K562 (cell line): ENCODE data around the gene SGPL1. TPM values are rescaled to one million over a fixed set of nuclear protein-coding genes. Genes with fewer than 3 reads are reported as not detected.

Experiments
- ATAC-seq: fragments of 200-7000 bp; cut with Tn5 transposase; 3 replicates; pipeline ENCODE4 v1.9.1; 2020; ENCODE audit warnings: moderate library complexity
- BruUV-seq: library from RNA; stranded (reverse); fragments of 400-500 nt; replicated peaks from 2 replicates; lab custom pipeline; 2021; lab: Mats Ljungman, UMichigan
- CTCF ChIA-PET: fragments of 300-600 bp; formaldehyde crosslinking; extraction: SDS; loops from one replicate; lab custom pipeline; 2021; ENCODE audit warnings: low intra/inter-chr PET ratio; lab: Yijun Ruan, JAX
- POLR2A ChIA-PET: fragments of 300-600, 350-650 bp; sonication (Branson Sonifier 250); formaldehyde crosslinking; extraction: SDS; loops from one replicate; lab custom pipeline; 2021; ENCODE audit warnings: antibody characterized with exemption, inconsistent platforms; lab: Yijun Ruan, JAX
- DNase-seq, 4 experiments: peaks; one replicate each; pipeline versions ENCODE4 v3.0.0 to v3.0.0-alpha.2; 2011 to 2018; ENCODE audit warnings: low spot score in 3 of 4, mixed read lengths in 3 of 4; ENCODE audit errors: extremely low read depth in 1 of 4
- FAIRE-seq: peaks from 2 replicates; lab custom pipeline; 2011; peaks lifted over from hg19 to GRCh38; lab: Jason Lieb, UNC
- H2AFZ ChIP-seq: 2 replicates; pipeline ENCODE4 v1.6.0; 2011; ENCODE audit warnings: low read depth, low read length, control low read depth, inconsistent platforms
- H3K27ac ChIP-seq: fragments of 200-600 bp; 3 replicates; pipeline ENCODE4 v1.8.0; 2011; ENCODE audit warnings: low read depth, mild to moderate bottlenecking, control low read depth, inconsistent platforms, low read length, moderate library complexity, mixed read lengths; ENCODE audit errors: extremely low read depth
- H3K27me3 ChIP-seq, 2 experiments: fragments of 300-600 bp in 1 of 2; 2 replicates in 1 of 2; 3 replicates in 1 of 2; pipeline versions ENCODE4 v1.6.0 to v1.8.0; 2011; ENCODE audit warnings: inconsistent platforms in 2 of 2, low read length in 2 of 2, mild to moderate bottlenecking in 1 of 2, mixed read lengths in 1 of 2, moderate library complexity in 1 of 2; ENCODE audit not compliant: control insufficient read depth in 2 of 2, insufficient read depth in 2 of 2
- H3K36me3 ChIP-seq: fragments of 300-600 bp; 3 replicates; pipeline ENCODE4 v1.8.0; 2011; ENCODE audit warnings: mild to moderate bottlenecking, low read length, inconsistent platforms; ENCODE audit not compliant: control insufficient read depth, insufficient read depth
- H3K4me1 ChIP-seq, 2 experiments: fragments of 200-600 bp in 1 of 2; replicated peaks in 1 of 2; 2 replicates in 1 of 2; 3 replicates in 1 of 2; pipeline versions ENCODE4 v1.5.1 to v1.8.0; 2011; ENCODE audit warnings: inconsistent platforms in 2 of 2, low read length in 2 of 2, mild to moderate bottlenecking in 1 of 2, mixed read lengths in 1 of 2, moderate library complexity in 1 of 2; ENCODE audit not compliant: control insufficient read depth in 2 of 2, insufficient read depth in 2 of 2
- H3K4me2 ChIP-seq: 2 replicates; pipeline ENCODE4 v1.6.1; 2011; ENCODE audit warnings: low read length, control low read depth, inconsistent platforms, mixed read lengths; ENCODE audit not compliant: insufficient read depth
- H3K4me3 ChIP-seq: fragments of 200-600 bp; sonication (generic), shearing (Covaris generic); 2 replicates; pipeline ENCODE4 v1.5.1; 2016; ENCODE audit warnings: control low read depth, inconsistent platforms
- H3K79me2 ChIP-seq: fragments of 200-600 bp; 3 replicates; pipeline ENCODE4 v1.8.0; 2011; ENCODE audit warnings: low read length, inconsistent platforms; ENCODE audit not compliant: control insufficient read depth, insufficient read depth
- H3K9ac ChIP-seq, 2 experiments: 2 replicates each; pipeline versions ENCODE4 v1.6.0 to v1.6.1; 2011; ENCODE audit warnings: low read depth in 2 of 2, low read length in 2 of 2, control low read depth in 1 of 2, inconsistent platforms in 1 of 2, mild to moderate bottlenecking in 1 of 2, mixed read lengths in 1 of 2; ENCODE audit not compliant: insufficient read depth in 1 of 2
- H3K9me1 ChIP-seq: one replicate; pipeline ENCODE4 v1.6.0; 2011; ENCODE audit warnings: inconsistent platforms, mild to moderate bottlenecking, low read length, moderate library complexity; ENCODE audit not compliant: control insufficient read depth, insufficient read depth
- H3K9me3 ChIP-seq: replicated peaks from 2 replicates; pipeline ENCODE4 v1.5.1; 2011; ENCODE audit warnings: low read depth, low read length, inconsistent platforms; ENCODE audit not compliant: control insufficient read depth, insufficient read depth
- H4K20me1 ChIP-seq: replicated peaks from 2 replicates; pipeline ENCODE4 v1.6.1; 2011; ENCODE audit warnings: low read length, inconsistent platforms, mixed read lengths; ENCODE audit not compliant: control insufficient read depth, insufficient read depth
- ARID1B ChIP-seq: fragments of 450-650 bp; IDR thresholded peaks from 2 replicates; pipeline ENCODE4 v1.6.1; 2016; ENCODE audit warnings: antibody characterized with exemption, mild to moderate bottlenecking, inconsistent platforms
- C11orf30 ChIP-seq: fragments of 450-650 bp; IDR thresholded peaks from 2 replicates; pipeline ENCODE4 v1.6.1; 2016; ENCODE audit warnings: low read depth, mild to moderate bottlenecking
- CTBP1 ChIP-seq: fragments of 450-650 bp; IDR thresholded peaks from 2 replicates; pipeline ENCODE4 v1.6.1; 2016; ENCODE audit warnings: borderline replicate concordance
- CXXC5 ChIP-seq: fragments of 250-450 bp; sonication (Bioruptor Pico); IDR thresholded peaks from 2 replicates; pipeline ENCODE4 v1.8.0; 2022; ENCODE audit warnings: inconsistent platforms, mild to moderate bottlenecking, moderate library complexity
- HMG20B ChIP-seq: fragments of 250-450 bp; sonication (Bioruptor Pico); IDR thresholded peaks from 2 replicates; pipeline ENCODE4 v1.5.0; 2021; ENCODE audit warnings: mild to moderate bottlenecking
- JUNB ChIP-seq: fragments of 450-650 bp; formaldehyde crosslinking; conservative IDR thresholded peaks from 2 replicates; pipeline ENCODE4 v1.4.0; 2020; ENCODE audit warnings: mild to moderate bottlenecking
- MAFG ChIP-seq: fragments of 450-650 bp; conservative IDR thresholded peaks from 2 replicates; pipeline ENCODE4 v1.6.1; 2016; ENCODE audit warnings: missing genetic modification characterization, missing compliant biosample characterization
- MAFK ChIP-seq: IDR thresholded peaks from 2 replicates; pipeline ENCODE4 v1.6.1; 2011; ENCODE audit warnings: low read length, improper control_type of control experiment
- MAX ChIP-seq: sonication (generic); formaldehyde crosslinking; IDR thresholded peaks from 2 replicates; pipeline ENCODE4 v1.9.0; 2022; ENCODE audit warnings: mild to moderate bottlenecking, missing genetic modification reagents
- MAZ ChIP-seq, 2 experiments: fragments of 450-650 bp in 1 of 2; sonication (generic) in 1 of 2; formaldehyde crosslinking; IDR thresholded peaks in 1 of 2; conservative IDR thresholded peaks in 1 of 2; 2 replicates each; pipeline versions ENCODE4 v1.4.0 to v1.5.0; 2020; ENCODE audit warnings: mild to moderate bottlenecking in 1 of 2, missing genetic modification reagents in 1 of 2
- NFE2 ChIP-seq: IDR thresholded peaks from 2 replicates; pipeline ENCODE4 v1.6.1; 2014; ENCODE audit warnings: antibody characterized with exemption, low read depth
- POLR2AphosphoS5 ChIP-seq: IDR thresholded peaks from 2 replicates; pipeline ENCODE4 v1.6.1; 2011; ENCODE audit warnings: mild to moderate bottlenecking, low read depth, low read length, moderate library complexity; ENCODE audit not compliant: control insufficient read depth, insufficient read depth
- SMARCA4 ChIP-seq: fragments of 450-650 bp; IDR thresholded peaks from 2 replicates; pipeline ENCODE4 v1.6.1; 2016
- TARDBP ChIP-seq: fragments of 450-650 bp; IDR thresholded peaks from 2 replicates; pipeline ENCODE4 v1.6.1; 2016
- TSC22D4 ChIP-seq: fragments of 450-650 bp; IDR thresholded peaks from 2 replicates; pipeline ENCODE4 v1.6.1; 2016; ENCODE audit warnings: missing genetic modification characterization, missing biosample characterization, control low read depth
- U2AF1 ChIP-seq: fragments of 200-400 bp; formaldehyde crosslinking; optimal IDR thresholded peaks from 2 replicates; pipeline ENCODE3; 2017; ENCODE audit warnings: mild to moderate bottlenecking, low read depth, low read length, moderate library complexity
- USF1 ChIP-seq: sonication (generic); formaldehyde crosslinking; IDR thresholded peaks from 2 replicates; pipeline ENCODE4 v1.9.0; 2022; ENCODE audit warnings: mild to moderate bottlenecking, missing genetic modification reagents
- ZBTB7A ChIP-seq: IDR thresholded peaks from 2 replicates; pipeline ENCODE4 v1.6.1; 2011; ENCODE audit warnings: low read depth, mild to moderate bottlenecking, low read length, moderate library complexity, borderline replicate concordance; ENCODE audit not compliant: control insufficient read depth
- ZNF592 ChIP-seq: fragments of 450-650 bp; IDR thresholded peaks from 2 replicates; pipeline ENCODE4 v1.6.1; 2017; ENCODE audit warnings: antibody characterized with exemption, mild to moderate bottlenecking
- WGBS: fragments of 100-300 bp; shearing (Covaris generic); methylation state at CpG from one replicate; pipeline ENCODE4 v1.1.6; 2016; ENCODE audit warnings: low coverage, mixed read lengths; ENCODE audit not compliant: insufficient coverage; ENCODE audit errors: missing lambda C conversion rate; 5-methylcytosine and 5-hydroxymethylcytosine counted together
- in situ Hi-C: fragments of 300-500 bp; cut with MboI; formaldehyde crosslinking; loops from 4 replicates; pipeline ENCODE4 v1.15.0; 2018; ENCODE audit warnings: inconsistent platforms, mixed read lengths
- intact Hi-C: fragments of 100-400 bp; cut with micrococcal nuclease; formaldehyde crosslinking; loops from 2 replicates; pipeline ENCODE4 v1.14.2; 2022
- polyA plus RNA-seq, 8 experiments: library from polyadenylated mRNA; depleted of rRNA in 4 of 8; stranded (reverse) in 5 of 8; unstranded in 3 of 8; fragments of >200 nt; fragmentation: Nextera tagmentation in 2 of 8; fragmentation: Illumina TruSeq in 1 of 8; extraction: Ambion mirVana in 2 of 8; extraction: Trizol in 1 of 8; gene quantifications; 2 replicates each; pipeline versions ENCODE4 v1.2.1 to v1.2.3, GENCODE V29; 2011 to 2014; ENCODE audit warnings: inconsistent platforms in 1 of 8, missing spikeins in 1 of 8
- total RNA-seq, 7 experiments: library from RNA; depleted of rRNA in 6 of 7; stranded (reverse); fragments of >200 nt in 6 of 7; fragmentation: Illumina TruSeq in 2 of 7; extraction: Trizol in 2 of 7; gene quantifications; 2 replicates each; pipeline versions ENCODE4 v1.2.1 to v1.2.3, GENCODE V29; 2011 to 2021; ENCODE audit warnings: low replicate concordance in 1 of 7

The SGPL1 gene
- total and polyA plus RNA-seq, 9 of the 15 experiments (the other 6 are each of a cell fraction or from before 2014, with no cell fraction given), result 6.0 to 18.0 (median 8.7) TPM

GRCh38 chr10:70797840-70798239 is 17.9 kb upstream of the SGPL1 start:
- no peaks in the 10 kb centered on the region for H3K36me3 ChIP-seq
- DNase-seq (peak in 2 of 4 experiments; percentile 65 to 74), ATAC-seq (peak; percentile 98), FAIRE-seq (peak; percentile 81)
- in situ Hi-C loops, result no loop called here
- peak overlapping the region in 1 of 2 experiments; percentile 66; a peak in 2 of 4 replicates for H3K9ac ChIP-seq
- intact Hi-C loops, result no loop called here
- POLR2A ChIA-PET, result interaction anchor here (0.7 to 1.5 kb wide), 5 partner anchors 12 to 45 kb away, joined by 3 to 5 read pairs (median 3); no protein-coding TSS in a partner anchor
- H3K9me3 ChIP-seq, result no peaks in the 10 kb centered on the region
- H3K27me3 ChIP-seq, result no peaks in the 10 kb centered on the region
- WGBS, result 3% methylated on average over 7 of the region's 7 CpGs
- H3K79me2 ChIP-seq, result no peaks in the 10 kb centered on the region
- H3K27ac ChIP-seq, result 0 out of 3 replicates have a peak overlapping the region, but pooled peaks have one; percentile 6
- BruUV-seq, result no TSS peak
- CTCF ChIA-PET, result no interaction called here
- peak overlapping the region; percentile 56 for H3K4me2 ChIP-seq
- no peaks in the 10 kb centered on the region for H3K9me1 ChIP-seq
- peaks cover 6 to 10% of the 10 kb centered on the region in 2 experiments; a peak in 3 of 5 replicates for H3K4me1 ChIP-seq
- H2AFZ ChIP-seq, result peak overlapping the region; percentile 72
- no peaks in the 10 kb centered on the region for H4K20me1 ChIP-seq
- no peak overlapping the region for H3K4me3 ChIP-seq
- TF ChIP-seq NFE2, result peak; percentile 96
- TF ChIP-seq C11orf30, result peak; percentile 91
- TF ChIP-seq JUNB (CRISPR knock-in tag), result no peak
- TF ChIP-seq SMARCA4, result 0 out of 2 replicates have a peak, but pooled peaks have one; percentile 38
- no peak for TF ChIP-seq POLR2AphosphoS5
- TF ChIP-seq ZBTB7A, result peak; percentile 48; the same call in 1 of the 2 replicates
- TF ChIP-seq TSC22D4 (tag), result no peak
- TF ChIP-seq USF1 (CRISPR knock-in tag), result 0 out of 2 replicates have a peak, but pooled peaks have one; percentile 28
- TF ChIP-seq TARDBP, result no peak
- peak; percentile 89 for TF ChIP-seq MAFG (tag)
- peak; percentile 32; the same call in 1 of the 2 replicates for TF ChIP-seq ARID1B
- TF ChIP-seq HMG20B (CRISPR knock-in tag), result no peak
- TF ChIP-seq CTBP1, result peak; percentile 72; the same call in 1 of the 2 replicates
- peak; percentile 54; the same call in 1 of the 2 replicates for TF ChIP-seq ZNF592
- TF ChIP-seq MAX, result no peak
- TF ChIP-seq MAFK, result peak; percentile 50; the same call in 1 of the 2 replicates
- TF ChIP-seq U2AF1, result no peak
- 0 out of 2 replicates have a peak, but pooled peaks have one; percentile 21 for TF ChIP-seq CXXC5
- 0 out of 4 replicates have a peak, but pooled peaks of 1 of the 2 experiments have one; percentile 22 for TF ChIP-seq MAZ (CRISPR knock-in tag; conservative IDR thresholded peaks at IDR 0.05 in 1 of 2, IDR thresholded peaks at IDR 0.05 in 1 of 2)
